Activated CD8-positive, alpha-beta memory T cell treated with anti-CD3 and anti-CD28 coated beads, Interleukin-2, amount 50 U/mL, for 4 hours (primary cell): ENCODE results near the gene NGB.

Experiments used
- DNase-seq: peaks from one replicate; pipeline ENCODE4 v3.0.0-alpha.2; 2020

NGB gene

GRCh38 chr14:77260631-77261030, 10.4 kb downstream of the NGB start:
- no peak for DNase-seq

GRCh38 chr14:77260199-77260598, 10.8 kb downstream of the NGB start:
- no peak for DNase-seq

GRCh38 chr14:77259025-77259715, 11.8 kb downstream of the NGB start:
- no peak for DNase-seq

- no peak for DNase-seq
Observed at GRCh38 chr14:77258566-77258965, 12.4 kb downstream of the NGB start.

GRCh38 chr14:77257700-77258099, 13.3 kb downstream of the NGB start:
- no peak for DNase-seq

GRCh38 chr14:77256694-77257093, 14.3 kb downstream of the NGB start:
- DNase-seq = no peak

GRCh38 chr14:77253333-77254190, 17.4 kb downstream of the NGB start:
- DNase-seq = no peak

- DNase-seq = no peak
Observed at GRCh38 chr14:77251870-77252269, 19.1 kb downstream of the NGB start.

GRCh38 chr14:77250927-77251326, 20.1 kb downstream of the NGB start:
- DNase-seq = no peak

- no peak for DNase-seq
Observed at GRCh38 chr14:77249286-77249685, 21.7 kb downstream of the NGB start.

GRCh38 chr14:77248666-77249065, 22.3 kb downstream of the NGB start:
- DNase-seq = no peak

GRCh38 chr14:77246784-77247183, 24.2 kb downstream of the NGB start:
- DNase-seq = no peak

- DNase-seq = no peak
Observed at GRCh38 chr14:77245820-77246219, 25.2 kb downstream of the NGB start.

- DNase-seq = no peak
Observed at GRCh38 chr14:77243853-77244252, 27.2 kb downstream of the NGB start.

GRCh38 chr14:77242752-77243151, 28.3 kb downstream of the NGB start:
- DNase-seq = no peak

- DNase-seq = no peak
Observed at GRCh38 chr14:77241955-77242354, 29.1 kb downstream of the NGB start.

GRCh38 chr14:77240336-77240915, 30.6 kb downstream of the NGB start:
- DNase-seq = no peak

- DNase-seq = no peak
Observed at GRCh38 chr14:77239412-77239811, 31.6 kb downstream of the NGB start.

GRCh38 chr14:77238996-77239395, 32.0 kb downstream of the NGB start:
- DNase-seq = no peak

GRCh38 chr14:77238356-77238755, 32.6 kb downstream of the NGB start:
- DNase-seq = no peak

- no peak for DNase-seq
Observed at GRCh38 chr14:77236814-77237213, 34.2 kb downstream of the NGB start.

GRCh38 chr14:77231721-77232120, 39.3 kb downstream of the NGB start:
- DNase-seq = no peak

- DNase-seq = no peak
Observed at GRCh38 chr14:77230914-77231313, 40.1 kb downstream of the NGB start.

GRCh38 chr14:77228056-77228455, 43.0 kb downstream of the NGB start:
- no peak for DNase-seq
